Activated naive CD4-positive, alpha-beta T cell treated with anti-CD3 and anti-CD28 coated beads for 36 hours (primary cell): ENCODE measurements around the gene DLL4. TPM values are rescaled to one million over a fixed set of nuclear protein-coding genes. Genes with fewer than 3 reads are reported as not detected.
"Not testable (repeated sequence)": the region's sequence is repeated elsewhere in the genome, so short reads cannot be mapped to it uniquely, and the experiment has no call there.

Experiments
- CTCF ChIA-PET: fragments of 350-600 bp; sonication (Branson Sonifier 250); formaldehyde crosslinking; loops from one replicate; lab custom pipeline; 2021; ENCODE audit warnings: antibody characterized with exemption; lab: Charles Lee
- DNase-seq: peaks from one replicate; pipeline ENCODE4 v3.0.0-alpha.2; 2020
- H3K27ac Mint-ChIP-seq: one replicate; pipeline ENCODE4 v1.8.0; 2021; ENCODE audit warnings: mild to moderate bottlenecking, mixed read lengths
- H3K27me3 Mint-ChIP-seq: one replicate; pipeline ENCODE4 v1.8.0; 2021; ENCODE audit warnings: low read depth, mixed read lengths
- H3K36me3 Mint-ChIP-seq: one replicate; pipeline ENCODE4 v1.8.0; 2021; ENCODE audit warnings: low read depth, mixed read lengths
- H3K4me1 Mint-ChIP-seq: one replicate; pipeline ENCODE4 v1.8.0; 2021; ENCODE audit warnings: low read depth, mixed read lengths
- H3K4me3 Mint-ChIP-seq: one replicate; pipeline ENCODE4 v1.8.0; 2021; ENCODE audit warnings: mild to moderate bottlenecking, moderate library complexity, mixed read lengths
- H3K9me3 Mint-ChIP-seq: one replicate; pipeline ENCODE4 v1.8.0; 2021; ENCODE audit warnings: mixed read lengths
- intact Hi-C: fragments of 100-400 bp; cut with micrococcal nuclease; formaldehyde crosslinking; loops from one replicate; pipeline ENCODE4 v1.15.1; 2023
- total RNA-seq, 2 experiments: library from RNA; stranded (reverse); gene quantifications; one replicate each; pipeline ENCODE4 v1.2.3, GENCODE V29; 2021

DLL4 gene
- total RNA-seq, 2 experiments from 2014 or later: 0.14 TPM; not detected in 1

DNA sequence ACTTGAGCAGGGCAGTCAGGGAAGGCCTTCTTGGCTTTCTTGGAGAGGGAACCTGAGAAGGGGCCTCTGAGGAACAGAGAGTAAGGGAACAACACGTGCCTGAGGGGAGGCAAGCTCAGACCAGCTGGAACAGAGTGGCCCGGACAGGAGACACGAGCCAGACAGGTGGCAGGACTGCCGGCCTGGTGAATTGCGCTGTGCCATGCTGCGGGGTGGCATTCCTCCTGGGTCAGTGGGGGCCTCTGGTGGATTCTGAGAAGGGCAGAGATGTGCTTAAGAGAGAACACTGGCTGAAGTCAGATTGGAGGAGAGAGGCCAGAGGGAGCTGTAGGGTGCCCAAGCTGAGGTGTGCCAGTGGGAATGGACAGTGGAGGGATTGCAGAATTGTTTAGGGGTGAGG is 29.0 kb downstream of the DLL4 start:
- peaks cover 30% of the 10 kb centered on the region for H3K4me1 Mint-ChIP-seq
- H3K27ac Mint-ChIP-seq: no peak overlapping the region
- peaks cover 31% of the 10 kb centered on the region for H3K36me3 Mint-ChIP-seq
- intact Hi-C loops: no loop called here
- H3K9me3 Mint-ChIP-seq: no peaks in the 10 kb centered on the region
- CTCF ChIA-PET: interaction anchor here (0.6 to 2.3 kb wide), 2 partner anchors 54 to 228 kb away, joined by 5 read pairs; no protein-coding TSS in a partner anchor
- H3K4me3 Mint-ChIP-seq: no peak overlapping the region
- no peaks in the 10 kb centered on the region for H3K27me3 Mint-ChIP-seq
- DNase-seq: no peak

DNA sequence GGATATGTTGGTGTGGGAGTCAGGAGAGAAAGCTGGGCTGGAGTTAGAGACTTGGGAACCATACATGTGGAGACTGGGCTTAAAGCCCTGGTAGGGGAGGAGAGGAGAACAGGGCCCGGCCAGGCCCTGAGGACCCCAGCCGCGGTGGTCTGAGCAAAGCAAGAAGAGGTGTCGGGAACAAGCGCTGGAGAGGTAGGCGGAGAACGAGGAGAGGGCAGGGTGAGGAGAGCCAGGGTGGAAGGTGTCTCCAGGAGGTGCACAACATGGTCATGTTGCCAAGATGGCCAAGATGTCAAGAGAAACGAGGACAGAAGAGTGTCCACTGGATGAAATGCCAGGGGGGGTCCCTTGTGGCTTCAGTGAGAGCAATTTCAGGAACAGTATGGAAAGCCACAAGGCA is 29.6 kb downstream of the DLL4 start:
- intact Hi-C loops: no loop called here
- Mint-ChIP-seq H3K36me3 (peaks cover 29% of the 10 kb centered on the region), H3K27me3 (no peaks in the 10 kb centered on the region), H3K4me3 (no peak overlapping the region), H3K27ac (no peak overlapping the region), H3K9me3 (no peaks in the 10 kb centered on the region), H3K4me1 (peaks cover 28% of the 10 kb centered on the region)
- DNase-seq: no peak
- CTCF ChIA-PET: interaction anchor here (0.6 to 2.3 kb wide), 3 partner anchors 55 to 228 kb away, joined by 5 to 8 read pairs (median 5); no protein-coding TSS in a partner anchor

DNA sequence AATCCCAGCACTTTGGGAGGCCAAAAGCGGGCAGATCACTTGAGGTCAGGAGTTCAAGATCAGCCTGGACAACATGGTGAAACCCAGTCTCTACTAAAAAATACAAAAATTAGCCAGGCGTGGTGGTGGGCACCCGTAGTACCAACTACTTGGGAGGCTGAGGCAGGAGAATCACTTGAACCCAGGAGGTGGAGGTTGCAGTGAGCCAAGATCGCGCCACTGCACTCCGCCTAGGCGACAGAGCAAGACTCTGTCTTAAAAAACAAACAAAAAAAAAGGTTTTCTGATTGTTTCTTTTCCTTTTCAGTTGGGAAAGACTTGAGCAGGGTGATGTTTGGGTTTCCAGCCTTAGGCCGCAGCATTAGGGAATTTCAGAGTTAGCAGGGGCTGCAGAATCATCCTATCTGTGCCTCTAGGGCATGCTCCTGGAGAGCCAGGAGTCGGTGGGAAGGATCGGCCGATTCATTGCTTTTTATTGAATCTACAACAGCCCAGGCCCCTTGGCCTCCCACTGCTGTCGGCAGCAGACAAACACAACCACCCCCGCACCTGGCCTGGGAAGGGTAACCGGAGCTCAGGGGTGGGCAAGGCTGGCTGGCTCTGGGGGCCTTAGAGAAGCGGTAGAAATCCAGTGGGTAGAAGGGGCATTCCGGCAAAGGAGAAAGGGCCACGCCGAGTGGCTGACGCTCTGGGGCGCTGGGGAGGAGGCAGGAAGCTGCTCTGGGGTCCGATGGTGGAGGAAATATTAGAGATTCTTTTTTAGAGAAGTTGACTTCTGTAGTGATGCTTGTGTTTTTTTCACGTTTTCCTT is 30.4 kb downstream of the DLL4 start:
- H3K9me3 Mint-ChIP-seq: no peaks in the 10 kb centered on the region
- H3K36me3 Mint-ChIP-seq: peaks cover 20% of the 10 kb centered on the region
- H3K4me3 Mint-ChIP-seq: no peak overlapping the region
- no peak overlapping the region for H3K27ac Mint-ChIP-seq
- peaks cover 21% of the 10 kb centered on the region for H3K4me1 Mint-ChIP-seq
- no peaks in the 10 kb centered on the region for H3K27me3 Mint-ChIP-seq
- intact Hi-C loops: no loop called here
- DNase-seq: no peak
- CTCF ChIA-PET: interaction anchor here (0.6 to 2.3 kb wide), 2 partner anchors 56 kb away, joined by 5 to 8 read pairs; no protein-coding TSS in a partner anchor

DNA sequence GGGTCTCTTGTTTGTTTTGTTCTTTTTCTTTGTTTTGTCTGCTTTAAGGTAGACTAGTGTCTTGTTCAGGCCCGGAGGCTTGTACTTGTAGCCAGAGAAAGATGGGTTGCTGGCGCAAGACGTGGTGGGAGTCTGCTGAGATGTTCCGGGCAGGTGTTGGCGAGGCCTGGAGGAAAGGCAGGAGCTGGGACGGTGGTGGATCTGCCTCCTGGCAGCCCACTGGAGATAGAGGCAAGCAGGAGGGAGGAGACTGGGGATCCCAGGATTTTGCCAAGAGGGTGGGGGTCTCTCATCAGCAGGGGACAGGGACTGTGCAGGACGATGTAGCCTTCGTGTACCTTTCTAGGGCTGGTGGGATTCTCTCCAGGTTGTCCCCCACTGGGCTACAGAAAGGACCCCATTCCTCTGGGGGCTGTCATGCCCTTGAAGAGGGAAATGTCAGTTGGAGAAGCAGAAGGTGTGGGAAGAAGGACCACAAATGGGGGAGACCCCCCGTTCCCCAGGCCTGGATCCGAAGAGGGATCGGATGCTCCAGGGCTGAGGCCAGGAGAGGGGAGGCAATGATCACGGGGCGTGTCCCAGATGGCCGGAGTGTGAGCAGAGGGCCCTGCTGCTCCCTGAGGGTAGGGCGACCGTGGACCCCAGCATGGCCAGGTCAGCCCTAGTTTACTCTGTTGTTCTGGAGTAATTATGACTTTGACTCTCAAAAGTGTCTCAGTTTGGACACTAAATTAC is 31.2 kb downstream of the DLL4 start:
- intact Hi-C loops: no loop called here
- peaks cover 13% of the 10 kb centered on the region for H3K4me1 Mint-ChIP-seq
- peaks cover 14% of the 10 kb centered on the region for H3K36me3 Mint-ChIP-seq
- H3K4me3 Mint-ChIP-seq: no peak overlapping the region
- H3K9me3 Mint-ChIP-seq: no peaks in the 10 kb centered on the region
- no peaks in the 10 kb centered on the region for H3K27me3 Mint-ChIP-seq
- CTCF ChIA-PET: interaction anchor here (1.2 kb wide), 1 partner anchor 19 kb away, joined by 4 read pairs; no protein-coding TSS in a partner anchor
- no peak for DNase-seq
- H3K27ac Mint-ChIP-seq: no peak overlapping the region

DNA sequence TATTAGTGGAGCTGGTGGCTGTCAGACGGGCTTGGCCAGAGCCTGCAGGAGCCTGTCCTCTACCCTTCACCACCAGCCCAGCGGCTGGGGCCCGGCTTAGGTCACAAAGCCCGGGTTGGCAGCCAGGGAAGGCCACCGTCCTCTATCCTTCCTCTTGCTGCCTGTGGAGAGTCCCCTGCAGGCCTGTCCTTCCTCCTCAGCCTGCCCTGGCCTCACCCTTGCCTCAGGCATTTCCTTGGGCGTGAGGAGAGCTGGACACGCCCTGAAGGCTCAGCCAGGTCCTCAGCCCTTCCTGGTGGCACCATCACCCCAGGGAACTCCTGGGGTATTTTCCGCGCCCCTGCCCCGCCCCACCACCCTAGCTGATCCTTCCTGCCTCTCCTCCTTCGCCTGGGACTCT is 31.8 kb downstream of the DLL4 start:
- no peaks in the 10 kb centered on the region for H3K9me3 Mint-ChIP-seq
- H3K4me3 Mint-ChIP-seq: no peak overlapping the region
- peaks cover 10% of the 10 kb centered on the region for H3K4me1 Mint-ChIP-seq
- DNase-seq: no peak
- CTCF ChIA-PET: interaction anchor here (1.2 kb wide), 1 partner anchor 20 kb away, joined by 4 read pairs; no protein-coding TSS in a partner anchor
- H3K27me3 Mint-ChIP-seq: no peaks in the 10 kb centered on the region
- H3K27ac Mint-ChIP-seq: no peak overlapping the region
- peaks cover 9% of the 10 kb centered on the region for H3K36me3 Mint-ChIP-seq
- intact Hi-C loops: no loop called here

DNA sequence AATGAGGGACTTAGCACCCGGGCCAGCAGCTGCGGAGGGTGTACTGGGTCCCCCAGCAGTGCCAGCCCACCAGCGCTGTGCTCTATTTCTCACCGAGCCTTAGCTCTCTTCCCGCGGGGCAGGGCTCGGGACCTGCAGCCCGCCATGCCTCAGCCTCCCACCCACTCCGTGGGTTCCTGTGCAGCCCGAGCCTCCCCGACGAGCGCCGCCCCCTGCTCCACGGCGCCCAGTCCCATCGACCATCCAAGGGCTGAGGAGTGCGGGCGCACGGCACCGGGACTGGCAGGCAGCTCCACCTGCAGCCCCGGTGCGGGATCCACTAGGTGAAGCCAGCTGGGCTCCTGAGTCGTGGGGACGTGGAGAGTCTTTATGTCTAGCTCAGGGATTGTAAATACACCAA is 32.6 kb downstream of the DLL4 start:
- DNase-seq, H3K36me3 Mint-ChIP-seq, H3K4me3 Mint-ChIP-seq, H3K9me3 Mint-ChIP-seq, H3K27ac Mint-ChIP-seq, H3K4me1 Mint-ChIP-seq, intact Hi-C loops, H3K27me3 Mint-ChIP-seq: not testable (repeated sequence)
- CTCF ChIA-PET: interaction anchor here (1.2 kb wide), 1 partner anchor 21 kb away, joined by 4 read pairs; no protein-coding TSS in a partner anchor

DNA sequence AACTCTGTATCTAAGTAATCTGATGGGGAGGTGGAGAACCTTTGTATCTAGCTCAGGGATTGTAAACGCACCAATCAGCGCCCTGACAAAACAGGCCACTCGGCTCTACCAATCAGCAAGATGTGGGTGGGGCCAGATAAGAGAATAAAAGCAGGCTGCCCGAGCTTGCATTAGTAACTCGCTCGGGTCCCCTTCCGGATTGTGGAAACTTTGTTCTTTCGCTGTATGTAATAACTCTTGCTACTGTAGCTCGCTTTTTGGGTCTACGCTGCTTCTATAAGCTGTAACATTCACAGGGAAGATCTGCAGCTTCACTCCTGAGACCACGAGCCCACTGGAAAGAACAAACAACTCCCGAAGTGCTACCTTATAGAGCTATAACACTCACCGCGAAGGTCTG is 33.2 kb downstream of the DLL4 start:
- H3K4me1 Mint-ChIP-seq, DNase-seq, H3K27me3 Mint-ChIP-seq, H3K36me3 Mint-ChIP-seq, H3K27ac Mint-ChIP-seq, H3K4me3 Mint-ChIP-seq, H3K9me3 Mint-ChIP-seq, intact Hi-C loops: not testable (repeated sequence)
- CTCF ChIA-PET: interaction anchor here (1.8 kb wide), 1 partner anchor 58 kb away, joined by 6 read pairs; no protein-coding TSS in a partner anchor

DNA sequence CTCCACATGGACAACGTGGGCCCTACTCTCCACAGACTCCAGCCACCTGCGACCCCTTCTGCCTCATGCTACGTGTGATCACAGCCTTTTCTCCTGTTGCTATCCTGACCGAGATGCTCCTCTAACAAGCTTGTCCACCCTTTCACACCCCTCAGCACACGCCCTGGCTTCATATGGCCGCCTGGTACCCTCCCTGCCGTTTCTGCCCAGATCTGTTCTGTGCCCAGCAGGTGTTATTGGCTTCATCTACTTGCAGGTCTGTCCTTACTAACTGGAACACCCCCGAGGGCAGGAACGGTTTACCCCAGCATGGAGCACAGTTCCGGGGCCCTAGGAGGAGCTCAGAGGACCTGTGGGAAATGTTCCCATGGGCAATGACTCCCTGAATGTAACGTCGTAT is 34.1 kb downstream of the DLL4 start:
- H3K4me1 Mint-ChIP-seq: no peaks in the 10 kb centered on the region
- H3K27me3 Mint-ChIP-seq: no peaks in the 10 kb centered on the region
- no peak overlapping the region for H3K27ac Mint-ChIP-seq
- H3K4me3 Mint-ChIP-seq: no peak overlapping the region
- intact Hi-C loops: no loop called here
- no peaks in the 10 kb centered on the region for H3K36me3 Mint-ChIP-seq
- DNase-seq: no peak
- CTCF ChIA-PET: interaction anchor here (0.6 to 1.8 kb wide), 4 partner anchors 13 to 198 kb away, joined by 3 to 6 read pairs (median 4); no protein-coding TSS in a partner anchor
- H3K9me3 Mint-ChIP-seq: no peaks in the 10 kb centered on the region

DNA sequence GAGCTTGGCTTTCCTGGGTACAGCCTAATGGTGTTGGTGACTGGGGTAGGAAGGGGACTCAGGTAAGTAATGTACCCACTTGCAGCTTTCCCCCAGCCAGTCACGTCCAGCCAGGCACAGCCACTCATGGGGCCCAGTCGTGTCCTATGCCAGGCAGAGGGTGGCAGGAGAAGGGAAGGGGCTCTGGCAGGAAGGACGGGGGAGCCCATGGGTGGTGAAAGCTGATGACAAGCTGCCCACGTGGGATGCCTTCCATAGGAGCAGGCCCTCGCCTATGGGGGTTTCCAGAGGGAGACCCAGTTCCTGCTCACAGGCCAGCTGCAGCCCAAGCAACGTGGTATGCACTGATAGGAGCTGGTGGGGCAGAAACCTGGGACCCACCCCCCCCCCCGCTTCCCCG is 34.9 kb downstream of the DLL4 start:
- no peaks in the 10 kb centered on the region for H3K9me3 Mint-ChIP-seq
- CTCF ChIA-PET: interaction anchor here (0.8 to 1.8 kb wide), 2 partner anchors 12 to 60 kb away, joined by 3 to 6 read pairs; no protein-coding TSS in a partner anchor
- H3K4me1 Mint-ChIP-seq: no peaks in the 10 kb centered on the region
- H3K27me3 Mint-ChIP-seq: no peaks in the 10 kb centered on the region
- intact Hi-C loops: no loop called here
- H3K4me3 Mint-ChIP-seq: no peak overlapping the region
- H3K27ac Mint-ChIP-seq: no peak overlapping the region
- no peak for DNase-seq
- no peaks in the 10 kb centered on the region for H3K36me3 Mint-ChIP-seq

DNA sequence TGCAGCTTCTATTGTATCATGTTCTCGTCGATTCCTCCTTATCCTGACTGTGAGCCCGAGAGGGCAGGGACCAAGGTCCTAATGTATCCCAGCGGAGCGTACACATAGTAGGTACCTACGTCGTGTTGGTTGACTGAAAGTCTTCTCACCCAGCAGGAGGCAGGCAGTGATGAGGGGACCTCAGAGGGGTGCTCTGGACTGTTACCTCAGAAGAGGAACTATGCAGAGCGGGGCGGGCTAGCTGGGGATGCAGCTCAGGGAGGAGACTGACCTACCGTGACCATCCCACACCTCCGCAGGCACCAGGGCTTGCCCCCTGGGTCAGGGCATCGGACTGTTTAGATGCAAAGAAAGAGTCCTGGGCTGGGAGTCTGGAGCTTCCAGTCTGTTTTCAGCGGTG is 35.5 kb downstream of the DLL4 start:
- Mint-ChIP-seq H3K9me3 (no peaks in the 10 kb centered on the region), H3K27me3 (no peaks in the 10 kb centered on the region), H3K27ac (no peak overlapping the region), H3K36me3 (no peaks in the 10 kb centered on the region), H3K4me3 (no peak overlapping the region), H3K4me1 (no peaks in the 10 kb centered on the region)
- DNase-seq: no peak
- intact Hi-C loops: no loop called here
- CTCF ChIA-PET: interaction anchor here (1.0 kb wide), 1 partner anchor 22 kb away, joined by 4 read pairs; no protein-coding TSS in a partner anchor

DNA sequence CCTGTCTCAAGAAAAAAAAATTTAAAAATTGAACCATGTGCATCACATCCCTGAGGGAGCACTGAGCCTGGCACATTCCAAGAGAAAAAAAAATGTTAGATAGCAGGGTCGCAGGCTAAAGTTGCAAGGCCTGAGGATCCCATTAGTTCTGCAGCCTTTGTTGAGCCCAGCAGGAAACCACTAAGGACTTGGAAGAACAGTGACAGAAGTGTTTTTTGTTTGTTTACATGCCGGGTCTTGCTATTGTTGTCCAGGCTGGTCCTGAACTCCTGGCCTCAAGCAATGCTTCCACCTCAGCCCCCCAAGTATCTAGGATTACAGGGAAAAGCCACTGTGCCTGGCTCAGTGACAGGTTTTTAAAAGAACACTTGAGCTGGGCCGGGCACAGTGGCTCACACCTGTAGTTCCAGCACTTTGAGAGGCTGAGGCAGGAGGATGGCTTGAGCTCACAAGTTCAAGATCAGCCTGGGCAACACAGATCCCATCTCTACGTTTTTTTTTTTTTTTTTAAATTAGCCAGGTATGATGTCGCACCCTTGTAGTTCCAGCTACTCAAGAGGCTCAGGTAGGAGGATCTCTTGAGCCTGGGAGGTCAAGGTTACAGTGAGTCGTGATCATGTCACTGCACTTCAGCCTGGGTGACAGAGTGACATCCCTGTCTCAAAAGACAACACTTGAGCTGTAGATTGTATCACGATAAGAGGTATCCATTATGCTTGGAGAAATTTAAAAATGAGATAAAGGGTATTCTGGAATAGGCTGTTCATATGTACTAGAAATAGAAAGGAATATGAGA is 39.3 kb downstream of the DLL4 start:
- no peaks in the 10 kb centered on the region for H3K4me1 Mint-ChIP-seq
- CTCF ChIA-PET: interaction anchor here (0.6 to 0.7 kb wide), 3 partner anchors 49 to 291 kb away, joined by 3 read pairs; no protein-coding TSS in a partner anchor
- no peak overlapping the region for H3K4me3 Mint-ChIP-seq
- no peaks in the 10 kb centered on the region for H3K9me3 Mint-ChIP-seq
- intact Hi-C loops: no loop called here
- H3K27ac Mint-ChIP-seq: no peak overlapping the region
- DNase-seq: no peak
- no peaks in the 10 kb centered on the region for H3K27me3 Mint-ChIP-seq
- no peaks in the 10 kb centered on the region for H3K36me3 Mint-ChIP-seq
